Left ventricle myocardium inferior (tissue), 1 donor: ENCODE data around the gene CCND3. TPM values are rescaled to one million over a fixed set of nuclear protein-coding genes. Genes with fewer than 3 reads are reported as not detected.
A peak's percentile ranks its signal among the peaks of the same experiment; 100 is the strongest.

Source experiments
- DNase-seq: peaks from one replicate; pipeline ENCODE4 v3.0.0-alpha.2; 2020
- H3K27ac ChIP-seq: fragments of 200-600 bp; replicated peaks from 2 replicates; pipeline ENCODE4 v1.8.0; 2021
- H3K27me3 ChIP-seq: fragments of 200-600 bp; 2 replicates; pipeline ENCODE4 v1.8.0; 2021; ENCODE audit warnings: low read depth
- H3K36me3 ChIP-seq: fragments of 200-600 bp; 2 replicates; pipeline ENCODE4 v1.8.0; 2021
- H3K4me1 ChIP-seq: fragments of 200-600 bp; 2 replicates; pipeline ENCODE4 v1.8.0; 2021
- H3K4me3 ChIP-seq: fragments of 200-600 bp; 2 replicates; pipeline ENCODE4 v1.8.0; 2021; ENCODE audit warnings: mild to moderate bottlenecking, moderate library complexity
- H3K9me3 ChIP-seq: fragments of 200-600 bp; replicated peaks from 2 replicates; pipeline ENCODE4 v1.8.0; 2021
- intact Hi-C: fragments of 100-400 bp; cut with micrococcal nuclease; formaldehyde crosslinking; loops from one replicate; pipeline ENCODE4 v1.11.0; 2022
- total RNA-seq: library from RNA; stranded (reverse); fragmentation: NEBNext Ultra II Directional; extraction: Animal tissue kit (Norgen Biotek cat#: 25700); gene quantifications from one replicate; pipeline ENCODE4 v1.2.1, GENCODE V29; 2021
- TF ChIP-seq, protein P1 (sequence below): fragments of 200-600 bp; IDR thresholded peaks from 2 replicates; pipeline ENCODE4 v1.8.0; 2021; ENCODE audit warnings: antibody characterized with exemption, mild to moderate bottlenecking, borderline replicate concordance
- donor health status: DM: no; HTN: yes; CAD: no; lungs with severe emphysema.

CCND3 gene
- total RNA-seq, 1 donor from 2014 or later: 44.5 TPM

DNA sequence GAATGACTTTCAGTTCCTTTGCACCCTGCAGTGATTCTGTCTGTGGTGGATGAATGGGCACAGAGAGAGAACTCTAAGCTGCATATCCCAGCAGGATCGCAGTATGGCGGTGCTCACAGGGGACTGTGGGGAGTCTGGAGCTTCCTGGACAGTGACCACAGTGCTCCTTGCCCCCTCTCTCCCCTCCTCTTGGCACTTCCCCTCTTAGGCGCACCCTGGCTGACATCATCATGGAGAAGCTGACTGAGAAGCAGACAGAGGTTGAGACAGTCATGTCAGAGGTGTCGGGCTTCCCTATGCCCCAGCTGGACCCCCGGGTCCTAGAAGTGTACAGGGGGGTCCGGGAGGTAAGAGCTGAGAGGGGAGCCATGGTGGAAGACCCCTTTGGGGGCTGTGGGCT lies 11.7 kb downstream of the CCND3 start:
- intact Hi-C loops: loop anchor here (10.0 kb wide), 1 partner anchor 135 kb away; no protein-coding TSS in a partner anchor
- H3K36me3 ChIP-seq: peaks cover 82% of the 10 kb centered on the region

GRCh38 chr6:41927253-41927652 lies 14.4 kb downstream of the CCND3 start:
- Histone ChIP-seq H3K4me1 (peaks cover 14% of the 10 kb centered on the region), H3K36me3 (peaks cover 62% of the 10 kb centered on the region), H3K27ac (no peak overlapping the region), H3K27me3 (no peaks in the 10 kb centered on the region), H3K4me3 (no peak overlapping the region), H3K9me3 (no peaks in the 10 kb centered on the region)
- no peak for DNase-seq
- TF ChIP-seq, protein P1, sequence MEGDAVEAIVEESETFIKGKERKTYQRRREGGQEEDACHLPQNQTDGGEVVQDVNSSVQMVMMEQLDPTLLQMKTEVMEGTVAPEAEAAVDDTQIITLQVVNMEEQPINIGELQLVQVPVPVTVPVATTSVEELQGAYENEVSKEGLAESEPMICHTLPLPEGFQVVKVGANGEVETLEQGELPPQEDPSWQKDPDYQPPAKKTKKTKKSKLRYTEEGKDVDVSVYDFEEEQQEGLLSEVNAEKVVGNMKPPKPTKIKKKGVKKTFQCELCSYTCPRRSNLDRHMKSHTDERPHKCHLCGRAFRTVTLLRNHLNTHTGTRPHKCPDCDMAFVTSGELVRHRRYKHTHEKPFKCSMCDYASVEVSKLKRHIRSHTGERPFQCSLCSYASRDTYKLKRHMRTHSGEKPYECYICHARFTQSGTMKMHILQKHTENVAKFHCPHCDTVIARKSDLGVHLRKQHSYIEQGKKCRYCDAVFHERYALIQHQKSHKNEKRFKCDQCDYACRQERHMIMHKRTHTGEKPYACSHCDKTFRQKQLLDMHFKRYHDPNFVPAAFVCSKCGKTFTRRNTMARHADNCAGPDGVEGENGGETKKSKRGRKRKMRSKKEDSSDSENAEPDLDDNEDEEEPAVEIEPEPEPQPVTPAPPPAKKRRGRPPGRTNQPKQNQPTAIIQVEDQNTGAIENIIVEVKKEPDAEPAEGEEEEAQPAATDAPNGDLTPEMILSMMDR: no peak
- intact Hi-C loops: loop anchor here (10.0 kb wide), 1 partner anchor 132 kb away; no protein-coding TSS in a partner anchor

More for the DNA sequence above, 11.7 kb downstream of the CCND3 start:
- Histone ChIP-seq H3K4me3 (no peak overlapping the region), H3K9me3 (no peaks in the 10 kb centered on the region), H3K4me1 (peaks cover 2% of the 10 kb centered on the region), H3K27me3 (no peaks in the 10 kb centered on the region), H3K27ac (no peak overlapping the region)
- TF ChIP-seq, protein P1: no peak
- DNase-seq: no peak

GRCh38 chr6:41922154-41922553 lies 19.5 kb downstream of the CCND3 start:
- Histone ChIP-seq H3K4me3 (peak overlapping the region; percentile 92), H3K36me3 (peaks cover 11% of the 10 kb centered on the region), H3K27me3 (no peaks in the 10 kb centered on the region), H3K9me3 (no peaks in the 10 kb centered on the region), H3K27ac (no peak overlapping the region), H3K4me1 (peaks cover 55% of the 10 kb centered on the region)
- TF ChIP-seq, protein P1: no peak
- intact Hi-C loops: loop anchor here (10.0 kb wide), 1 partner anchor 127 kb away; no protein-coding TSS in a partner anchor
- no peak for DNase-seq

DNA sequence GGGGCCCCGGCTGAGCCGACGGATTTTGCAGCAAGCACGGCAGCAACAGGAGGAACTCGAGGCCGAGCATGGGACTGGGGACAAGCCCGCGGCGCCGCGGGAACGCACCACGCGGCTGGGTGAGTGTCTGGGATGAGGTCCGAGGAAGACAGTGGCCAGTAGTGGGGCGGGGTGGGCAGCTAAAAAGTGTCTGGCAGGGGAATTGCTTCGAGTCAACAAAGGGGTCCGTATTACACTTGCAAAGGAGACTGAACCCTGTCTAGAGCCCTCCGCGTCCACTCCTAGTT lies 20.0 kb downstream of the CCND3 start:
- H3K4me3 ChIP-seq: peak overlapping the region; percentile 92
- H3K4me1 ChIP-seq: peaks cover 60% of the 10 kb centered on the region
- peak overlapping the region; percentile 100 for H3K27ac ChIP-seq
- H3K27me3 ChIP-seq: no peaks in the 10 kb centered on the region
- no peak for DNase-seq
- H3K36me3 ChIP-seq: peaks cover 13% of the 10 kb centered on the region
- intact Hi-C loops: loop anchor here (10.0 kb wide), 1 partner anchor 127 kb away; no protein-coding TSS in a partner anchor
- TF ChIP-seq, protein P1: no peak
- H3K9me3 ChIP-seq: no peaks in the 10 kb centered on the region

DNA sequence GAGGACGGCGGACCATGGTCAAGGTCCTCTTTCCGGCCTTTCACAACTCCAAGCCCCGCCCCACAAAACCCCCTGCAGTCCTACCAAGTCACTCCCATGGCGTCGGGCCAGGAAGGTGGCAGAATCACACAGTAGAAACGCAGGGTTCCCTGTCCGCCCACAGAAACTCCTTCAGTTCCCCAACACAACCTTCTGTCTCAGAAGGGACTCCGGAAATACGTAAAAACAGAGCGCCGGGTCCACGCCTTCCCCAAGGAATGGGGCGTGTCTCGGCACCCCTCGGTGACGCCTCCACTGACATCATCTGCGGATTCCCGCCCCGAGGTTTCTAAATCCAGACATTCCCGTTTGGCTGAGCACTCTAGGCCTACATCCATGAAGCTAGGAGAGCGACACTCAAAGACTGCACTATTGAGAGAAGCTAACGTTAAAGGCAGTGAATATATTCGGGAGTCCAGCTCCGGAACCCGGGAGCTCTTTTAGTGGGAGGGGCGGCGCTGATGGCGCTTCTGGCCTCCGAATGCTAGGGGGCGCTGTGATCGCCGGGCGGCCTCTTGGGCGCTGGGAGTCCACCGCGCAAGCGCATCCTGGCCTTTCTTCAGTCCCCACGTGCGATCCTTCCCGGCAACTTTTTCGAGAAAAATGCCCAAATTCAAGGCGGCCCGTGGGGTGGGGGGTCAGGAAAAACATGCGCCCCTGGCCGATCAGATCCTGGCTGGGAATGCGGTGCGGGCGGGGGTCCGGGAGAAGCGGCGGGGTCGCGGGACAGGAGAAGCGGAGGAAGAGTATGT lies 20.5 kb downstream of the CCND3 start, which contains the start of the genes BYSL and MED20:
Gene BYSL (plus strand): TSS at position 579 of the 791 bp plus-strand sequence. CDS start 64 bp downstream, at position 643.
Gene MED20 (minus strand): TSS at position 219 of the 791 bp plus-strand sequence. CDS start 121 bp downstream, at position 98.
- no peaks in the 10 kb centered on the region for H3K27me3 ChIP-seq
- H3K4me3 ChIP-seq: peak within 1 kb of the TSS; percentile 92
- peak; percentile 90 for DNase-seq
- peaks cover 66% of the 10 kb centered on the region for H3K4me1 ChIP-seq
- peaks cover 19% of the 10 kb centered on the region for H3K36me3 ChIP-seq
- no peaks in the 10 kb centered on the region for H3K9me3 ChIP-seq
- peak within 1 kb of the TSS; percentile 100 for H3K27ac ChIP-seq
- TF ChIP-seq, protein P1: peak; percentile 99
- intact Hi-C loops: loop anchor here (10.0 kb wide), 1 partner anchor 126 kb away; no protein-coding TSS in a partner anchor
